ENCODE results near the gene TAF5L. TPM values are rescaled to one million over a fixed set of nuclear protein-coding genes. Genes with fewer than 3 reads are reported as not detected.

TAF5L gene
- total RNA-seq = 16.4 to 22.1 TPM (median 18.8 TPM) in 3 replicates
- long read RNA-seq, full-length matches to known transcripts = 3 of 3 reads
- long read RNA-seq, partial matches to known transcripts = 0 of 3 reads
- long read RNA-seq, other reads (novel, unspliced or antisense) = 0 of 3 reads

DNA sequence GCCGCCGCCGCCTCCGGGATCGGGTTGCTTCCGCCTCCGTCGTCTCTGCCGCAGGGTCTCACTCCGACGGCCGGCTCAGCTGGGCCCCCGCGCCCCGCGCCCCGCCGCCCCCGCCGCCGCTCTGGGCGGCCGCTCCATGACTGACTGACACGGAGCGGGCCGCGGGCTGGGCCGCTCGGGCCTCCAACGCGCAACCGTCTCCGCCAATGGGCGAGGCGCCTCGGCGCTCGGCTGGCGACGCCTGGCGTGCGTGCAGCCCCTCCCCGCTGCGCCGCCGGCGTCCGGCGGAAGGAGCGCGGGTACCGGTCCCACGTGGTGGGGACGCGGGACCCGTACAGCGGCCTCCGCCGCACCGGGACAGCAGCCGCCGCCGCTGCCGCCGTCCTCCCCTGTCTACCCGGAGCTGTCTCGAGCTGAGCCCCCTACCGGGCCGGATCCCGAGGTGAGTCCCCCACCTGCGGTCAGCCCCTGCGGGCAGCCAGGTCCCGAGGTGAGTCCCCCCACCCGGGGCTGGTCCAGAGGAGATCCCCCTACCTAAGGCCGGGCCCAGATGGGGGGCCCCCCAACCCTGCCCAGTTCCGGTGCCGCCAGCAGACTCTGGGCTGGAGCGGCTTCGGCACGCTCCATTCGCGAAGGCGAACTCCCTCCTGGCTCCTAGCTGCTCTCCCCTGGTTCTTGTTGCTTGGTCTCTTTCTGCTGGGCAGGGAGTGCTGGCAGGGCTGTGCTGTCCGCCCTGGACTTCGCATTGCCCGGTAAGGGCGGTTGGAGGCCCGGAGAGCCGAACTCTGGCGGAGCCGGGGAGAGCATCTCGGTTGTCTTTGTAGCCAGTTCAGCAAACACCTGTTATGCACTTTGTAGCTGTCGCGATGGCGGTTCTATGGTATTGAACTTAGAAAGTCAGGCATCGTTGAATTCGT lies at the start of gene TAF5L, which contains the start of gene URB2:
TSS of gene TAF5L (minus strand) at position 208 of the 917 bp plus-strand sequence. CDS start 11,640 bp downstream, outside the sequence.
TSS of gene URB2 (plus strand) at position 333 of the 917 bp plus-strand sequence. CDS start 1,387 bp downstream, outside the sequence.
- TF ChIP-seq, protein P1, sequence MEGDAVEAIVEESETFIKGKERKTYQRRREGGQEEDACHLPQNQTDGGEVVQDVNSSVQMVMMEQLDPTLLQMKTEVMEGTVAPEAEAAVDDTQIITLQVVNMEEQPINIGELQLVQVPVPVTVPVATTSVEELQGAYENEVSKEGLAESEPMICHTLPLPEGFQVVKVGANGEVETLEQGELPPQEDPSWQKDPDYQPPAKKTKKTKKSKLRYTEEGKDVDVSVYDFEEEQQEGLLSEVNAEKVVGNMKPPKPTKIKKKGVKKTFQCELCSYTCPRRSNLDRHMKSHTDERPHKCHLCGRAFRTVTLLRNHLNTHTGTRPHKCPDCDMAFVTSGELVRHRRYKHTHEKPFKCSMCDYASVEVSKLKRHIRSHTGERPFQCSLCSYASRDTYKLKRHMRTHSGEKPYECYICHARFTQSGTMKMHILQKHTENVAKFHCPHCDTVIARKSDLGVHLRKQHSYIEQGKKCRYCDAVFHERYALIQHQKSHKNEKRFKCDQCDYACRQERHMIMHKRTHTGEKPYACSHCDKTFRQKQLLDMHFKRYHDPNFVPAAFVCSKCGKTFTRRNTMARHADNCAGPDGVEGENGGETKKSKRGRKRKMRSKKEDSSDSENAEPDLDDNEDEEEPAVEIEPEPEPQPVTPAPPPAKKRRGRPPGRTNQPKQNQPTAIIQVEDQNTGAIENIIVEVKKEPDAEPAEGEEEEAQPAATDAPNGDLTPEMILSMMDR (IDR thresholded peaks at IDR 0.05) = no peak
- DNase-seq (ENCODE audit: low spot score) = peak; percentile 96
- Mint-ChIP-seq H3K27me3 (ENCODE audit: low read depth) (no peaks in the 10 kb centered on the region), H3K27ac (ENCODE audit: unreplicated experiment) (peak within 1 kb of the TSS; percentile 98), H3K9me3 (ENCODE audit: low read depth) (no peaks in the 10 kb centered on the region), H3K4me1 (ENCODE audit: low read depth) (peaks cover 61% of the 10 kb centered on the region), H3K4me3 (ENCODE audit: unreplicated experiment) (peak within 1 kb of the TSS; percentile 98), H3K36me3 (ENCODE audit: low read depth) (no peaks in the 10 kb centered on the region)

DNA sequence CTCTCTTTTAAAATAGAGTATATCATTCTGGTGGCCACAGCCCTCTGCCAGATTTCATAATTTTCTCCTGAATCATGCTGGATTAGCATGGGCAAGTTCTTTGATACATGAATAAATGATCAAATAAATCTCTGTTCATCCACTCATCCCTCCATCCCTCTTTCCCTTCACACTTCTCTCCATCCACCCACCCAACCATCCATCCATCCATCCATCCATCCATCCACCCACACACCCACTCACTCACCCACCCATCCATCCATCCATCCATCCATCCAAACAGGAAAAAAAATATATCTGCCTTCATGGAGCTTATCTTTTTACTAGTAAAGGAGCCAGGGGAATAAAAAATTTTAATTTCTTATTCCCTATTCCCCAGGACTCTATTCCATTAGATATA lies 49.5 kb upstream of the TAF5L start:
- Mint-ChIP-seq H3K36me3 (ENCODE audit: low read depth) (no peaks in the 10 kb centered on the region), H3K9me3 (ENCODE audit: low read depth) (peaks cover under 1% of the 10 kb centered on the region), H3K4me1 (ENCODE audit: low read depth) (no peaks in the 10 kb centered on the region), H3K27ac (ENCODE audit: unreplicated experiment) (no peak overlapping the region), H3K4me3 (ENCODE audit: unreplicated experiment) (no peak overlapping the region), H3K27me3 (ENCODE audit: low read depth) (no peaks in the 10 kb centered on the region)
- TF ChIP-seq, protein P1 (IDR thresholded peaks at IDR 0.05) = no peak
- DNase-seq (ENCODE audit: low spot score) = no peak

DNA sequence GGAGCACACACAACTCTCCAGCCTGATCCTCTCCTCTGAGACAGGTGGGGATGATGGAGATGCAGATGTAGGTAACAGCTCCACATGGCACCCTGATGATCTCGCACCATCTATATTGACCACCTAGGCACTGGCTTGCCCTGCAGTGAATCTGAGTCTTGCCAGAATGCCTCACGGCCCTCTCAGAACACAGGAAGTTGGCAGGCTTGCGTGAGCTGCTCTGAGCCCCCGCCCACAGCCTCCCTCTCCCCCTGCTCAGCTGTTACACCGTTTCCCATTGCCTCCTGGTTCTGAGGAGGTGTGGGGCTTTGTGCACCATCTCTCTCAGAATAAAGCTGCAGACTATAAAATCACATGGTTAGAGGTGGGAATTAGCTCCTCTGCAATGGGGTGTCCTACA lies 48.1 kb upstream of the TAF5L start:
- Mint-ChIP-seq H3K4me1 (ENCODE audit: low read depth) (peaks cover 6% of the 10 kb centered on the region), H3K9me3 (ENCODE audit: low read depth) (no peaks in the 10 kb centered on the region), H3K4me3 (ENCODE audit: unreplicated experiment) (no peak overlapping the region), H3K27ac (ENCODE audit: unreplicated experiment) (no peak overlapping the region), H3K27me3 (ENCODE audit: low read depth) (no peaks in the 10 kb centered on the region), H3K36me3 (ENCODE audit: low read depth) (no peaks in the 10 kb centered on the region)
- TF ChIP-seq, protein P1 (IDR thresholded peaks at IDR 0.05) = no peak
- no peak for DNase-seq (ENCODE audit: low spot score)

DNA sequence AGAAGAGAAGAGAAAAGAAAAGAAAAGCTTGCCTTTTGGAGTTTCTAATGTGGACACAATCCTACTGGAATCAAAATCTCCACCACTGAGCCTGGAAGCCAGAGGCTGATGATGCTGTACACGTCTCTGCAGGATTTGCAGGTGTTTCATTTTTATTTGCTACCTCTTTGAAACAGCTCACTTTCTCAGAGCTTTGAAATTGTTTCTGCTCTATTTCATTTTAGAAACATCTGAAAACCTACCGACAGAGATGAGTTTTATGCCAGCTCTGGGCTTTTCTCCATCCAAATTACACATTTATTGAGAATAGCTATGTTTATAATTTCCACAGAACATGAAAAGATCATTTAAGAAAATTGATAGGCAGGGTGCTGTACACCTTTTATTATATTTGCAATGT lies 46.3 kb upstream of the TAF5L start:
- Mint-ChIP-seq H3K27me3 (ENCODE audit: low read depth) (no peaks in the 10 kb centered on the region), H3K4me3 (ENCODE audit: unreplicated experiment) (no peak overlapping the region), H3K36me3 (ENCODE audit: low read depth) (no peaks in the 10 kb centered on the region), H3K9me3 (ENCODE audit: low read depth) (no peaks in the 10 kb centered on the region), H3K4me1 (ENCODE audit: low read depth) (peaks cover 9% of the 10 kb centered on the region), H3K27ac (ENCODE audit: unreplicated experiment) (no peak overlapping the region)
- TF ChIP-seq, protein P1 (IDR thresholded peaks at IDR 0.05) = no peak
- DNase-seq (ENCODE audit: low spot score) = no peak

DNA sequence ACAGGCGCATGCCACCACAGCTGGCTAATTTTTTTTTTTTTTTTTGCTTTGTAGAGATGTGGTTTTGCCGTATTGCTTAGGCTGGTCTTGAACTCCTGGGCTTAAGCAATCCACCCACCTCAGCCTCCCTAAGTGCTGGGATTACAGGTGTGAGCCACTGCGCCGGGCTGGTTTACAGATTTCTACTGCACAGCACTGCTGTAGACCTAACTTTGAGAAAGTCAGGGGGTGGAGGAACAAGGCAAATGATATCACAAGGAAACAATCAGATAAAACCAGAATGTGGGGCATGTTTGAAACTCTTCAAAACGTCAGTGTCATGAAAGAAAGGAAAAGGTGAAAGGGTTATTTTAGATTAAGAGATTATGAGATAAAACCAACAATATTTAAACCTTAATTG lies 45.4 kb upstream of the TAF5L start:
- TF ChIP-seq, protein P1 (IDR thresholded peaks at IDR 0.05) = no peak
- DNase-seq (ENCODE audit: low spot score) = no peak
- no peak overlapping the region for H3K27ac Mint-ChIP-seq (ENCODE audit: unreplicated experiment)
- peaks cover 10% of the 10 kb centered on the region for H3K4me1 Mint-ChIP-seq (ENCODE audit: low read depth)
- H3K27me3 Mint-ChIP-seq (ENCODE audit: low read depth) = no peaks in the 10 kb centered on the region
- no peaks in the 10 kb centered on the region for H3K9me3 Mint-ChIP-seq (ENCODE audit: low read depth)
- no peak overlapping the region for H3K4me3 Mint-ChIP-seq (ENCODE audit: unreplicated experiment)
- H3K36me3 Mint-ChIP-seq (ENCODE audit: low read depth) = no peaks in the 10 kb centered on the region
